H4 (cell line): Measurements from ENCODE around the gene VAC14. TPM values are rescaled to one million over a fixed set of nuclear protein-coding genes. Genes with fewer than 3 reads are reported as not detected.

Source experiments
- DNase-seq: peaks from one replicate; pipeline ENCODE4 v3.0.0-alpha.2; 2015; ENCODE audit warnings: low spot score
- total RNA-seq: library from RNA; depleted of rRNA; stranded (reverse); fragments of >200 nt; shearing (Covaris generic); gene quantifications from 2 replicates; pipeline ENCODE4 v1.2.3, GENCODE V29; 2014

Gene VAC14
- total RNA-seq, 1 experiment from 2014 or later = 25.5 TPM

DNA sequence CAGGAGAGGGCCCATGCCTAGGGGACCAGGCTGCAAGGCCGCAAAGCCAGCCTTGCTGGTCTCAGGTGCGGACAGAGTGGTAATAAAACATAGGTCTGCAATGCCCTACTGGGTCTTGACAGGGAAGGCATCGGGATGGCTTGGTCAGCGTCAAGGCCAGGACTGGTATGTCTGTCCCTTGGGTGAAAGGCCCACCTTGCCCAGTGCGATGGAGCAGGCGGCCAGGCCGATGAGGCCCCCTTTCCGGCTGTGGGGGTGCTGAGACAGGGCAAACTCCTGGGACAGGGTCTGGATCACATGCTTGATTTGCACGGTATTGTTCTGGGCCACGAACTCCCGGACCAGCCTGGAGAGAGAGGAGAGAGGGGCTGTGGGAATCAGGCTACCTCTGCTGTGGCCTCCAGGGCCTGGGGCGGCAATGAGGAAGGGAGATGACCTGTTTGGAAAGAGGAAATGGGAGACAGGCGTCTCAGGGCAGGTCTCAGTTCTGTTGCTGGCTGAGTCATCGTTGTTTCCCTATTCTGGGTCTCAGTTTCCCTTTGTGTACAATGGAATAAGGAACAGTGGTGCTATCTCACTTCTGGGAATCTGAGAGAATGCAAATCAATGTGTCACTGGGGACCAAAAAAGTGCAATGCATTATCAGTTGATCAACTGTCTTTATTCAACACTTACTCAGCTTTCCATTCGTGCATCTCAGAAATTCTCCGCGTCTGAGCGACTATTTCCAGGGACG is 14.8 kb downstream of the VAC14 start:
- no peak for DNase-seq

GRCh38 chr16:70784692-70785555 is 16.0 kb downstream of the VAC14 start:
- no peak for DNase-seq

- DNase-seq = no peak
Measured at GRCh38 chr16:70782237-70782636, 18.7 kb downstream of the VAC14 start.

DNA sequence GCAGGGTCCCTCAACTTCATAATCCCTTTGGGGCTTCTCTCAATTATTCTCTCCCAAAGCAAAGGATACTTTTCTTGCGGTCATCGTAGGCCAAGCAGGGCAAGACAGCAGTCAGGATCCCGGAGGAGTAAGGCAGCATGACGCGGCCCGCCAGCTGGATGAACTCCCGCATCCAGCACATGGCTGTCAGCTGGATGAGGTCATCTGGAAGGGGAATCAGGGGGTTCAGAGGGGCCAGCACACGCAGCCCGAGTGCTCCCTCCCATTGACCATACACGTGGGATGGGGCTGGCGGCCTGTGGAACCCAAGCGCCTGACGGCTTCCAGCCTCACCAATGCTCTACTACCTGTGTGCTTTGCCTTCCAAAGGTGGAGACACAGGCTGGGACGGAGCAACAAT is 19.2 kb downstream of the VAC14 start:
- no peak for DNase-seq

DNA sequence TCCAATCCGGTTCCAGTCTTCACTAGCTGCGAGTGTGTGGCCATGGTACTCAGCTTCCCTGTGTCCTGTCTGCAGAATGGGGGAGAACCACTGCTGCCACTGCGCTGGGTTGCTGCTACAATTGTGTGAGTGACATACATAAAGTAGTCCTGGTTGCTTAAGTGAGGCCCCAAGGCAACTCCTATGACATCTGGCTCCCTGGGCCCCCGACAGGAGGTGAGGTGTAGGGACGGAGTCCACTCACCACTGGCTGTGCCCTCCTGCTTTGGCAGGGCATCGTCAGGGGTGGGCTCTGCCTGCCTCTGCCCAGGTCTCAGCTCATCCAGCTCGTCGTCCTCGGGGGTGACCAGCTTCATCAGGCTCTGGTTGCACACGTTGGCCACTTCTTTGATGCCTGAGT is 20.4 kb downstream of the VAC14 start:
- no peak for DNase-seq

DNA sequence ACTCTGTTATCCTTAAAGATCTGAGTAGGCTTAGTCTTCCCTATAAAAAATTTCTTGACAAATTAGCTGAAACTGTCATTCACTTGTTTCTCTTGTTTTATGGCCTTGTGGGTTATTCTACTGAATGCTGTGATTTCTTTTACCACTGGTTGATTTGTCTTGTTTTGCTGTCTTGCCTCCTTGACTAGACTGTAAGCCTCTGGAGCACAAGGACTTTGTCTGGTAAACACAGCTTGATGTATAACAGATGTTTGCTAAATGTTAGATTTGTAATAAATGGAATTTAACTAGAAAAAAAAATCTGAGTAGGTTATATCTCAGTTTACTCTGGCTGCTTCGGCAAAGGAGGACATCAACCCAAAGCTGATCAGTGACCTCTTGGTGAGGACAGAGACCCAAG is 21.6 kb downstream of the VAC14 start:
- DNase-seq = no peak

- DNase-seq = peak; percentile 57
Measured at GRCh38 chr16:70778901-70779309, 22.1 kb downstream of the VAC14 start.

GRCh38 chr16:70777973-70778406 is 23.0 kb downstream of the VAC14 start:
- DNase-seq = no peak

DNA sequence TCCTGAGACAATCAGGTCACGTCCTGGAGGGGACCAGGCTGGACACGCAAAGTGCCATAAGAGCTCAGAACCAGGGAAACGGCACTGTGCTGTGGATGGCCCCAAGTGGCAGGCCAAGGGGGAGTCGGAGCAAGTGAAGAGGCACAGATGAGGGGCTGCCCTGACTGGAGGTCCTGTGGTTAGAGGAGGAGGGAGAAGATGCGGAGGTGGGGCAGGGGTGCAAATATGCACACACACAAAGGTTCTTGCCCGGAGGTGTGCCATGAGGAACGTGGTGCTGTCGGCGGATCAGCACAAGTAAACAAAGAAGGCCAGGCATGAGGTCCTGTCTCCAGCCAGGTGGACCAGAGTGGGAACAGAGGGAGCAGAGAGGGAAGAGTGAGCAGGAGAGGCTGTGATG is 23.5 kb downstream of the VAC14 start:
- DNase-seq = no peak

DNA sequence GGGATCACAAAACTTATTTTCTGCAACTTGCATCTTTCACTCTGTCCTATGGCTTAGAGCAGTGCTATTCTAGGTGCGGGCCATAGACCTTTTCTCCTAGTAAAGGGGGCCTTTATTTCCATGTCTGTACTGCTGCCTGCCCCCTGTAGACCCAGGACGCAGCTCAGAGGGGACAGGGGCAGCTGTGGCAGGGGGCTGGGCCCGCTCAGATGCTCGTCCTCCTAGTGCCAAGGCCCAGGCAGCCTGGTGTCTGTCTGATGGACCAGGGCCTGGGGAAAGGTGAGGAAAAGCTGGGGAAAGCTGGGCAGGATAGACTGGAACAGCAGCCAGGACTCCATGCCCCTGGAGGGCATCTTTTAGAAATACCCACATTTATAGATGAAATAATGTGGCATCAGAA is 25.6 kb downstream of the VAC14 start:
- DNase-seq = no peak

GRCh38 chr16:70774261-70774660 is 26.7 kb downstream of the VAC14 start:
- DNase-seq = no peak

DNA sequence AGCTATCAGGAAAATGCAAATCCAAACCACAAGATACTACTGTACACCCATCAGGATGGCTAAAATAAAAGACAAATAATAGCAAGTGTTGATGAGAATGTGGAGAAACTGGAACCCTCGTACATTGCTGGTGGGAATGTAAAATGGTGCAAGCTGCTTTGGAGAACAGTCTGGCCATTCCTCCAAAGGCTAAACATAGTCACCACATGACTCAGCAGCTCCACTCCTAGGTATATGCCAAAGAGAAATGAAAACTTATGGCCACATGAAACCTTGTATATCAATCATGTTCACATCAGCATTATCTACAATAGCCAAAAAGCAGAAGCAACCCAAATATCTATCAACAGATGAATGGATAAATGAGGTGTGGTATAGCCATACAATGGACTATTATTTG is 28.5 kb downstream of the VAC14 start:
- no peak for DNase-seq

DNA sequence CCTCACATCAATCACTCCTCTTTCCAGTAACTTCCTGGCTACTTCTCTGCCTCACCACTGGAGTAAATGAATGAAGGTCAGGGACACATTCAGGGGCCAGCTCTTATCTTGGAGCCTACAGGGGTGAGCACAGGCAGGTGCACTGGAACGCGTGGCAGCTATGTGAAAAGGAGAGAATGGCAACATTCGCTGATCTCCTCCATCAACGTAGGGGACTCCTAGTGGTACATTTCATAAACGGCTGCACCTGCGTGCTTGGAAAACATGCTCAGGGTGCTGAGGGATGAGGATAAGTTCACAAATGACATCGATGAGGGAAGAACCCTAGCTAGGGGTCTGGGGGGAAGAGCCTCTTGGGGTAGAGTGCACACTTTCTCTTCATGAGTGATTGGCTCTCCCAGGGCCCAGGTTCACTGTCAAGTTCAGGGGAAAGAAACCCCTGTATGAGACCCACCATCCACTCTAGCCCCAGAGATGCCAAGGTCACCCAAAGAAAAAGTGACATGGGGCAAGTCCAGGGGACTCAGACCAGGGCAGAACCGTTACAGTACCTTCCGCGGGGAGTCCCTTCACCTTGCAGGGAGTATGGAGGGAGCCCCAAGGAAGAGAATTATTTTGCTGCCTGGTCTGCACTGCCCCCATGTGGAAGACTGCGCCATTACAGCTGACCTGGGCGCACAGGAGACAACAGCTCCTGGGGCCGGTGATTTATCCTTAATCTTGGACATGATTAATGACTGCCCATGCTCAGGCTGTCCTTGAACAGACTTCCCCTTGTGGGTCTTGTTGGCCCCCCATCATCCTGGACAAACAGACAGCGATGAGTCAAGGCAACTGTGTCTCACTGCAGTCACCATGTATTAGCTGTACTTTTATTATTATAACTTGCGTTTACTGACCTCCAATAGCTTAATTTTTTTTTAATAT is 30.1 kb downstream of the VAC14 start:
- DNase-seq = peak; percentile 34

- DNase-seq = no peak
Measured at GRCh38 chr16:70770291-70770625, 30.7 kb downstream of the VAC14 start.

DNA sequence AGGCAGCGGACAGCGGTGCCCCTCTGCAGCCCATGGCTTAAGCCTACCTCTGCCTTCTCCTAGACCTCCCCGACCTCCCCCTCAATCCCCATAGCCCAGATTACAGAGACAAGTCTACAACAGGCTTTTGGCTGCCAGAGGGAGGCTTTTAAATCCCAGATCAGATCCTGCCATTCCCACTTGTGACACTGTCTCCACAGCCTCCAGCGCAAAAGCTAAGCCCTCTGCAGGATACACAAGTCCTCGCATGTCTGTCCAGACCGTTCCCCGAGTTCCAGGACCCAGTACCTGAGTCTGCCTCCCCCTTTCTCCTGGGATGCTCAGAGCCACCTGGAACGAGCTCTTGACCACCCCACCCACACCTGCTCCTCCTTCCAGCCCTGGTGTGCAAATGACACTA is 31.2 kb downstream of the VAC14 start:
- DNase-seq = no peak

DNA sequence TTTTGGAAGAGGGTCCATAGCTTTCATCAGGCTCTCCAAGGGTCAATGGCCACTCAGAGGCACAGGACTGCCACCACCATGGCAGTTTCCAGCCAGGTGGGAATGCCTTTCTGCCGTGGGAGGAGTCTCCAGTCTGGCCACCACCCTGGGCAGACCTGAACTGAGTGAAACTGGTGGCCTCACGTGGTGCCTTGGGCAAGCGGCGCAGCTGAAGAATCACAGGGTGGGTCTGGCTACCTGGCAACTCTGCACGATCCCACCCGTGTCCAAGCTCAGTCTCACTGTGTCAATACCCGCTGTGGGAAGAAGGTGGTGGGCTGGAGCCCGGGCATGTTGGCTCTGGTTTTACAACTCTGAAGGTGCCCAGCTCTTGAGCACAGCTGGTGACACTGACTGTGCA is 31.8 kb downstream of the VAC14 start:
- DNase-seq = no peak

GRCh38 chr16:70768203-70768580 is 32.8 kb downstream of the VAC14 start:
- no peak for DNase-seq

DNA sequence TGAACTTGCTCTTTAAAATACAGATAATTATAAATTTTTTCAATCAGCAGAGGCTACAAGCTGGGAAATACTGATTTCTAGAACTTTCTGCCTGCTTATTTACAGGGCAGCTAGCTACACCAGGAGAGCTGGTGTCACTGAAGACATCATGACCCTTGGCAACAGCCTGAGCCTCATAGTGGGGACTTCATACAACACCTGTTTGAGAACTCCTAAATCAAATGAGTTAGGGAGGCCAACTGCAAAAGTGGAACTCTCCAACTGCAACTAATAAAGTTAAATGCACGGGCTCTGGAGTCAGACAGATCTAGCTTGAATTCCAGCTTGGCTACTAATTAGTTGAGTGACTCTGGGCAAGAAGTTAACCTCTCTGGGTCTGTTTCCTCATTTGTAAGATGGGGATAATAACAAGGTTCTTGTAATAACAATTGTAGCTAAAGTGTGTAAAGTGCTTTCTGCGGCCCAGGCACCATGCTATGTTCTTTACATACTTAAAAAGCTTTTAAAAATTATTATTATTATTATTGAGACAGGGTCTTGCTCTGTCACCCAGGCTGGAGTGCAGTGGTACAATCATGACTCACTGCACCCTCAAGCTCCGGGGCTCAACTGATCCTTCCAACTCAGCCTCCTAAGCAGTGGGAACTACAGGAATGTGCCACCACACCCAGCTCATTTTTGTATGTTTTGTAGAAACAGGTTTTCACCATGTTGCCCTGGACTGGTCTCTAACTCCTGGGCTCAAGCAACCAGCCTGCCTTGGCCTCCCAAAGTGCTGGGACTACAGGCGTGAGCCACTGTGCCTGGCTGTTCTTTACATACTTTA is 33.4 kb downstream of the VAC14 start:
- DNase-seq = no peak

GRCh38 chr16:70766658-70767057 is 34.3 kb downstream of the VAC14 start:
- no peak for DNase-seq

DNA sequence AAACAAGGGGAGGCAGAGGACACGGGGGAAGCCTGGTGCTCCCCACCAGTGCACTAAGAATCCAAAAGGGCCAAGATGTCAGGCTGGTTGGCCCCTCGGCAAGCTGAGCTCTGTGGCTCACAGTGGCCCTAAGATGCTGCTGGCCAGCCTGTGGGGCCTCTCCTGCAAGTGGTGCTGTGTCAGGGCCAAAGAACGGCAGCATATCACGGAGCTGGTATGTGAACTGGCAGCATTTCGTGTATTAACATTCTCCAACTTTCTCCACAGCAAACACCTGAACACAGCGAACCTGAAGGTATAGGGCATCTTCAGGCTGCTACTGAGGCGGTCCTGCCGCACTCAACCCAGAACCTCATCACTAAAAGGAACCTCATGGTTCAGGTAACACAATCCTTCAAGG is 34.8 kb downstream of the VAC14 start:
- no peak for DNase-seq

DNA sequence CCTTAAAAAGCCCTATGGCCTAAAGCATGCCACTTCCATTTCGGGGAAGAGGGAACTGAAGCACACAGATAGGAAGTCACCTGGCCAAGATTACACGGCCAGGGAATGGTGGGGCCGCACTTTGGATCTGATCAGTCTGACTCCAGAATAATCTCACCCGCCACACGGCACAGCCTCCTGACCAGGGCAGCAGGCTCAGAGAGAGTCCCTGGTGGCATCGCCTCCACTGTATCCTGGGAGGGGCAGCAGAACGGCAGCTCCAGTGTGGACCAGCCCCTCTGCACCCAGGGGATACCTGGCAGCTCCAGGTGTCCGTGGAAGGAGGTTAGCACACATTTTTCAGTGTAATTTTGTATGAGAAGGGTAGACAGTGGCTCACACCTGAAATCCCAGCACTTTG is 35.5 kb downstream of the VAC14 start:
- DNase-seq = no peak
